GM18867 (cell line): ENCODE data around the gene LARGE1.
"Not testable (repeated sequence)": the region's sequence is repeated elsewhere in the genome, so short reads cannot be mapped to it uniquely, and the experiment has no call there.

Experiments
- ATAC-seq: cut with Tn5 transposase; IDR thresholded peaks from one replicate; pipeline ENCODE4 v1.9.1; 2021; ENCODE audit warnings: mild to moderate bottlenecking, moderate library complexity; ENCODE audit not compliant: unreplicated experiment

Gene LARGE1

GRCh38 chr22:33572086-33572485, 348.2 kb downstream of the LARGE1 start:
- no peak for ATAC-seq

GRCh38 chr22:33570110-33570509, 350.2 kb downstream of the LARGE1 start:
- ATAC-seq, result no peak

DNA sequence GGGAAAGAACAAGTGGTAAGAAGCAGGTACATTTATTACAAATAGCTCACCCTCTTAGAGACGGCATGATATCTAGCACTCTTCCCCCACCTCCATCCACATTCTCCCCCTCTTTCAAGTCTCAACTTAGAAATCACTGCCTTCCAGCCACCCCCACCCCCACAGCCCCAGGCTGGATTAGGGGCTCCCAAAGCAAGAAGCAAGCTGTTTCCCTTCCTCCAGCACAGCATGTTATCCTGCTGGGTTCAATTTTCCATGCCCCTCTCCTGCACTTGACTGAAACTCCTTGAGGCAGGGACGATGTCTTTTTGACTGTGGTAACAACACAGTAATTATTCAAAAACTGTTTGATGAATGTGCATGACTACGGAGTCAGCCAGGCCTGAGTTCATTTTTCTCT, 350.7 kb downstream of the LARGE1 start:
- ATAC-seq, result no peak

DNA sequence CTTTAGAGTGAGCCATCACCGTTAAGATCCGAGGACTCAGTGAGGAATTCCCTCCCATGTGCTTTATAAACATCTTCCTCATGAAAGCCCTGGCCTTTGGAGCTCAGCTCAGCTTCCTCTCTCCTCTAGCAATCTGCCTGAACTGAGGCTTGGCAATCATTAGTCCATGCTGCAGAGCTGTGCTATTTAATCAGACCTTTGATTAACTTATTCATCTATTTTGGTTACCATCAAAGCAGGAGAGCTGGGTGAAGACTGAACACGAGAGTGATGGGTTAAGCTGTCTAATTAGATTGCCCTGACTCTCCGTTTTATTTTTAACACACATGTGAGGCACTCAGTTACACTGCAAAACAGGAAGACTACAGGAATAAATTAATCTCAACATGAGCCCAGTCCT, 351.3 kb downstream of the LARGE1 start:
- no peak for ATAC-seq

- ATAC-seq, result not testable (repeated sequence)
Observed at GRCh38 chr22:33566495-33566894, 353.8 kb downstream of the LARGE1 start.

DNA sequence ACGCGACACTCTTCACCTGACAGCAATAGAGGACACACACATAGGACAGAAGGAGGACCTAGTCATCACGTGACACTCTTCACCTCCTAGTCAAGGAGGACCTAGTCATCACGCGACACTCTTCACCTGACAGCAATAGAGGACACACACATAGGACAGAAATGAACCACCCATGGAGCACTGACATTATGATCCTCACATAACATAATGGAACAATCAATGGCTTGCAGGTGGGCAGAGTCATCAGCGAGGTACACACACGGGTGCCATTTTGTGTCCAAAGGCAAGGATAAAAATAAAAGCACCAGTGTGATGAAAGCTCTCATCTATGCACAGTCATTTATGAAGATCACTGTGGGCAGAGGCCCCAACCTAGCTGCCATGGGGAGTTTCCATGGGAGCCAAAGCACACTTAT, 354.7 kb downstream of the LARGE1 start:
- no peak for ATAC-seq

DNA sequence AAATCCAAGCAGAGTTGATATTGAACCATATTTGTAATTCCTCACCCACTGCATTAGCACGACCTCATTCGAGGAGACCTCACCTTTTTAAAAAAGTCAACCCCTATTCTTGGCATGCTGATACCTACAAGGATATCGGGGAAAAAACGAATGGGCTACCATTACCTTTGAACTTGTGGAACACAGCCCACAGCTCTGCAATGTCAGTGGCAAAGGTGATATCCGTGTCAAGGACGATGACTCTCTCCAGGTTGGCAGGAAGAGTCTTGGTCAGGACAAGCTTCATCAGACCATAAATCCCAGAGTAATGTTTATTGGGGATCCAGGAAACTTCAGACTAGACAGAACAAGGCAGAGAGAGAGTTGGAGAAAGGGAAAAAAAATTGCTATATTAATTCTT, 355.6 kb downstream of the LARGE1 start:
- ATAC-seq, result no peak

- ATAC-seq, result no peak
Observed at GRCh38 chr22:33563220-33563964, 356.9 kb downstream of the LARGE1 start.

- ATAC-seq, result no peak
Observed at GRCh38 chr22:33562501-33562900, 357.8 kb downstream of the LARGE1 start.

DNA sequence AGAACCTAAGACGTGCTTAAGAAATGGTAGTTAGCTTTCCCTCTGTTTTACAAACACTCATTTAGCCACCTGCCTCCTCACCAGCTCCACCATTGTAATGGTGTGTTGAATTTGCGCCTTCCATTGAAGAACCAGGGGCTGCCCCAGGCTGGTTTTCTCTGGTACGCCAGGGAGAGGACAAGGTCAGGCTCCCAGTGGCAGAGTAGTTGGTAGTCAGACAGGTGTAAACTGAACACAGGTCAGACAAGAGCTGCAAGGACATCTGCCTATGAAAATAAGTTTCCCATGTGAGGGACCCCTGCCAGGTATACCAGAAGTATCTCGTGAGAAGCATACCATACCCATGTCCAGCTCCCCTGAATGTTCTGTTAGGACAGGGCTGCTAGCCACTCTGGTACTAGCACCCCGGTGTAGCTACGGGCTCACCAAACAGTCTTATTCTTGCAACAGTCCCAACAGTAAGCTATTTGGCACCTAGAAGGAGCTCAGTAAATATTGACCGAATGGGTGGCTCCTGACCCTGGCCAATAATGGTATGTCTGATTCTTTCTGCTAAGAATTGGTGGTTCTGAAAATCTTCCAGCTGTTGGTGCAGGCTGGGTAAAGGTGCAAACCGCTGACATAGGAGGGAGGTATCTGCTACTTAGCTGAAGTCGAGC, 359.0 kb downstream of the LARGE1 start:
- ATAC-seq, result no peak

GRCh38 chr22:33557836-33558235, 362.4 kb downstream of the LARGE1 start:
- ATAC-seq, result no peak

DNA sequence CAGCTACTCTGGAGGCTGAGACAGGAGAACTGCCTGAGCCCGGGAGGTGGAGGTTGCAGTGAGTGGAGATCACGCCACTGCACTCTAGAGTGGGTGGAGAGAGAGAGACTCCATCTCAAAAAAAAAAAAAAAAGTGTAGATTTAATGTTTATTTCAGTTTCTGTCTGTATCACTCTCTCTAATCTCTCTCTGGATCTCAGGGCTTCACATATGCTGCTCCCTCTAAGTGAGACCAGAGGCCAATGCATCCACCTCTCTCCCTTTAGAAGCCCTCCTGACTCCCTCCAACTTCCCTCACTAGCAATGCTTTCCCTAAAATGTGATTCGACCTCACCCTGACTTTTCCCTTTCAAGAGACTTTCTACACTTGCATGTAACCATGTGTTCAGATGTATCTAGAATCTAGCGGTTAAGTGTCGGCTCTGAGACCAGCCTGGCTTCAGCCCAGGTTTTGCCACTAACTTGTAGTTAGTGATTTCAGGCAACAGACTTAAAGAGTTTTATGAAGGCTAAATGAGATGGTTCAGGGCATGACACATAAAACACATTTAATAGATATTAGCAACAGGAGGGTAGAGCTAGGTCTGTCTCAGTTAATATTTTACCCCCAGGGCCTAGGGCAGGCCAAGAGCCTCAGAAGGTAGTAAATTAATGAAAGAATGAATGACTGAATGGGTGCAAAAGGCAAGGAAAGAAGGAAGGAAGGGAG, 364.3 kb downstream of the LARGE1 start:
- no peak for ATAC-seq

DNA sequence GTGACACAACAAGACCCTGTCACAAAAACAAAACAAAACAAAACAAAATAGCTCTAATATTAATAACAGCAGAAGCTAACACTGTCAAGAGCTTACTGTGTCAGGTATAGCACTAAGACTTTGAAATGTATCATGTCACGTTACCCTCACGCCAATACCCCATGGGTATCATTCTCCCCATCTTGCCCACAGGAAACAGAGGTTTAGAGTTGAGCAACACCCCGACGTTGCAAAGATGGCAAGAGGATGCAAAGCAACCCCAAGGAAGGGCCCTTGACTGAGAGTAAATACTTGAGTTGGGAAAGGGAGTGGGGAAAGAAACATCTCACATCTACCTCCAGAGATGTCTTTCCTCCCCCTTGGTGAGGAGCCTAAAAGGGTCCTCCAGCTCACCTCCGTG, 366.8 kb downstream of the LARGE1 start:
- ATAC-seq, result no peak

GRCh38 chr22:33544707-33545106, 375.6 kb downstream of the LARGE1 start:
- no peak for ATAC-seq

DNA sequence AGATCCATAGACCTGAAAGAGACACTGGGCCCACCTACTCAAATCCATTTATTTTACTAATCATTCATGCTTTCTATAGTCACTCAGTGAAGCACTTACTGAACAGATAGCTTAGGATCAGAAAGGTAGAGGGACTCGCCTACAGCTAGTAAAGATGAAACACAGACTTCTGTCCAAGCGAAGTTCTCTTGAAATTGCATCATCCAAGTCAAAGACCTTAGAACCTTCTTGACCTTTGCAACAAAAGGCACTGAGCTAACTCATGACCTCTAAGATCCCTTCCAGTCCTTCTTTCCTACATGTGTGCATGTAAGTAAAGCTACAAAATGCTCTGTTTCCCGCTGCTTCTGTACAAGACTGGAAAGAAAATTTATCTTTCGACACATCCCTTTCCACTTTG, 377.6 kb downstream of the LARGE1 start:
- no peak for ATAC-seq

DNA sequence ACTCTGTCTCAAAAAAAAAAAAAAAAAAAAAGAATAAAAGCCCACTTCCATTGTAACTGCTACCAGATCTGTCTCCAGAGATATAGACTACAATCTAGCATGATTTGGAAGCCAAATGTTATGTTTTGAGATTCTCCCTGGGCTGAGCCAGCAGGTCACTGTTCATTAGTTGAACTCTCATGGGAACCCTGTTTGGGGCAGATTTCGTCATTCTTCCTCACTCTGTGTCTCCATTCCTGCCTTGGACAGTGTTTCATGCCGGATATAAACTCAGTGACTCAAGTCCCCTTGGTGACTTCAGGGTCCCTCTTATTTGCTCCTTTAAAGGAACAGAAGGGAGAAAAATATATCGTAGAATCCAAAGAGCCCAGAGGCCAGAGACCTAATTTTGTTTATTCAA, 378.1 kb downstream of the LARGE1 start:
- no peak for ATAC-seq

GRCh38 chr22:33539902-33540751, 380.1 kb downstream of the LARGE1 start:
- ATAC-seq, result no peak

GRCh38 chr22:33539202-33539901, 380.9 kb downstream of the LARGE1 start:
- no peak for ATAC-seq

DNA sequence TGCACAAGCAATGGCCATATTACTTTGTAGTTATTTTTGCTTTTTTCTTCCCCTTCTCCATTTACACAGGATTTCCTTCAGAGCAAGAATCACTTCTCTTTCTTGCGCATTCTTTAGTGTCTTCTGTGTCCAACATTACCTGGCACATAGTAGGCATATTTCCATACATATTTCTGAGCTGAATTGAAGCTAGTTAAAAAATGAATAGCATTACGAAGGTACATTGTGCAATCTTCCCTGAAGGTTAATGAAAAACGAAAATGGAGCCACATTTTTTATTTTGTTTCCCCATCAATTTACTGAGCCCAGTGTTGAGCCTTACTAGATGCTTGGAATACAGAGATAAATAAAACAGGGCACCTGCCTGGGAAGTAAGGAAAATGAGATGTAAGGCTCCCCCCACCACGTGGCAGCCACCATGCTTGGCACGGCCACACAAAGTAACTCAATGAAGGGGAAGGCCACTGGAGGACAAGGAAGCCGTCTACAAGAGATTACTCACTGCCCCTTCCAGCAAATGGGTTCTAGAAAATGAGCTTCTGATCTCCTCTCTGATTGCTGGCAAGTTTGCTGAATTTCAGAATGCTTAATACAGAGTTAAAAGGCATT, 381.9 kb downstream of the LARGE1 start:
- ATAC-seq, result no peak

DNA sequence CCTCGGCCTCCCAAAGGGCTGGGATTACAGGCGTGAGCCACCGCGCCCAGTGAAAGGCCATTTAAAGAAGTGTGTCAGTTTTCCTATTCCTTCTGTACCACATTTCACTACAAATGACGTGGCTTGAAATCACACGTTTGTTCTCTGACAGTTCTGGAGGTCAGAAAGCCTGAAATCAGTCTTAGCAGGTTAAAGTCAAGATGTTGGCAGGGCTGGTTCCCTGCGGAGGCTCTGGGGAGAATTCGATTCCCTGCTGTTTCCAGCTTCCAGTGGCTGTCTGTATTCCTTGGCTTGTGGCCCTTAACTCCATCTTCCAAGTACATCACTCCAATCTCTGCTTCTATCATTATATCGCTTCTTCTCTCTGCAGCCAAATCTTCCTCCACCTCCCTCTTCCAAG, 383.2 kb downstream of the LARGE1 start:
- ATAC-seq, result no peak
